ENCODE results near the gene SENP5. TPM values are rescaled to one million over a fixed set of nuclear protein-coding genes. Genes with fewer than 3 reads are reported as not detected.

The SENP5 gene
- total and polyA plus RNA-seq, 9 of the 15 experiments (the other 6 are each of a cell fraction or from before 2014, with no cell fraction given), result 18.3 to 59.7 (median 35.8) TPM

GRCh38 chr3:196948442-196949284 lies 80.9 kb downstream of the SENP5 start:
- intact Hi-C loops (cut with micrococcal nuclease), result loop anchor here (10.0 kb wide), 2 partner anchors 234 to 424 kb away; partner anchors contain the start of genes CEP19 and PIGX
- H3K79me2 ChIP-seq (ENCODE audit: control insufficient read depth, insufficient read depth, low read length), result peaks cover 14% of the 10 kb centered on the region
- H3K4me3 ChIP-seq, result no peak overlapping the region
- no TSS peak for BruUV-seq (replicated peaks)
- peak overlapping the region; percentile 80 for H2AFZ ChIP-seq (ENCODE audit: low read depth, low read length)
- ATAC-seq (peak; percentile 95), FAIRE-seq (peak; percentile 78), DNase-seq (ENCODE audit: extremely low read depth in 1 of 4, low spot score in 3 of 4) (peak; percentile 42 to 71 (median 58))
- H3K4me1 ChIP-seq (replicated peaks in 1 of 2; ENCODE audit: control insufficient read depth in 2 of 2, insufficient read depth in 2 of 2, low read length in 2 of 2), result peaks cover under 1 to 19% of the 10 kb centered on the region in 2 experiments; a peak in 4 of 5 replicates
- H3K36me3 ChIP-seq (ENCODE audit: control insufficient read depth, insufficient read depth, low read length), result peaks cover 8% of the 10 kb centered on the region; the same call in 1 of the 3 replicates
- no peak overlapping the region for H3K4me2 ChIP-seq (ENCODE audit: insufficient read depth, low read length)
- ChIA-PET CTCF (ENCODE audit: low intra/inter-chr PET ratio) (no interaction called here), POLR2A (interaction anchor here (0.5 to 0.8 kb wide), 4 partner anchors 9 to 630 kb away, joined by 3 to 4 read pairs (median 3); partner anchors contain the start of gene DYNLT2B)
- peaks cover 2 to 4% of the 10 kb centered on the region in 2 experiments; a peak in 1 of 5 replicates for H3K27me3 ChIP-seq (ENCODE audit: control insufficient read depth in 2 of 2, insufficient read depth in 2 of 2, low read length in 2 of 2)
- H3K9ac ChIP-seq (ENCODE audit: insufficient read depth in 1 of 2, low read depth in 2 of 2, low read length in 2 of 2), result peak overlapping the region in 1 of 2 experiments; percentile 28; a peak in 2 of 4 replicates
- no peaks in the 10 kb centered on the region for H3K9me3 ChIP-seq (replicated peaks; ENCODE audit: control insufficient read depth, insufficient read depth, low read depth, low read length)
- WGBS (ENCODE audit: insufficient coverage, low coverage, missing lambda C conversion rate), result 36% methylated on average over 17 of the region's 22 CpGs
- H3K9me1 ChIP-seq (ENCODE audit: control insufficient read depth, insufficient read depth, low read length), result no peaks in the 10 kb centered on the region
- no peaks in the 10 kb centered on the region for H4K20me1 ChIP-seq (replicated peaks; ENCODE audit: control insufficient read depth, insufficient read depth, low read length)
- in situ Hi-C loops (cut with MboI), result no loop called here
- H3K27ac ChIP-seq (ENCODE audit: extremely low read depth, low read depth, low read length), result no peak overlapping the region
- TF ChIP-seq ZFP1 (CRISPR knock-in tag; IDR thresholded peaks at IDR 0.05) (no peak), NCOA4 (IDR thresholded peaks at IDR 0.05; ENCODE audit: partially characterized antibody) (no peak), GATA2 (CRISPR knock-in tag; IDR thresholded peaks at IDR 0.05) (no peak), ATF1 (CRISPR knock-in tag; IDR thresholded peaks at IDR 0.05) (no peak), ATF1 (tag; IDR thresholded peaks at IDR 0.05) (no peak), ZBTB1 (CRISPR knock-in tag; IDR thresholded peaks at IDR 0.05; ENCODE audit: borderline replicate concordance, low read depth) (no peak), GTF2B (IDR thresholded peaks at IDR 0.05; ENCODE audit: extremely low read depth, insufficient read length) (no peak), ELF4 (CRISPR knock-in tag; IDR thresholded peaks at IDR 0.05) (no peak), ZNF511 (CRISPR knock-in tag; IDR thresholded peaks at IDR 0.05) (no peak), NELFE (IDR thresholded peaks at IDR 0.05; ENCODE audit: insufficient read depth, insufficient read length) (no peak), ZNF740 (CRISPR knock-in tag; IDR thresholded peaks at IDR 0.05) (0 out of 2 replicates have a peak, but pooled peaks have one; percentile 26), ZNF740 (tag; IDR thresholded peaks at IDR 0.05) (no peak), ETV6 (IDR thresholded peaks at IDR 0.05; ENCODE audit: borderline replicate concordance in 1 of 2, low read depth in 2 of 2, low read length in 1 of 2) (0 out of 4 replicates have a peak, but pooled peaks of 1 of the 2 experiments have one; percentile 33), ETV6 (CRISPR knock-in tag; IDR thresholded peaks at IDR 0.05; ENCODE audit: borderline replicate concordance) (no peak)
- TF ChIP-seq, protein P1, sequence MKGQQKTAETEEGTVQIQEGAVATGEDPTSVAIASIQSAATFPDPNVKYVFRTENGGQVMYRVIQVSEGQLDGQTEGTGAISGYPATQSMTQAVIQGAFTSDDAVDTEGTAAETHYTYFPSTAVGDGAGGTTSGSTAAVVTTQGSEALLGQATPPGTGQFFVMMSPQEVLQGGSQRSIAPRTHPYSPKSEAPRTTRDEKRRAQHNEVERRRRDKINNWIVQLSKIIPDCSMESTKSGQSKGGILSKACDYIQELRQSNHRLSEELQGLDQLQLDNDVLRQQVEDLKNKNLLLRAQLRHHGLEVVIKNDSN (CRISPR knock-in tag; IDR thresholded peaks at IDR 0.05), result no peak
- TF ChIP-seq, protein P2, sequence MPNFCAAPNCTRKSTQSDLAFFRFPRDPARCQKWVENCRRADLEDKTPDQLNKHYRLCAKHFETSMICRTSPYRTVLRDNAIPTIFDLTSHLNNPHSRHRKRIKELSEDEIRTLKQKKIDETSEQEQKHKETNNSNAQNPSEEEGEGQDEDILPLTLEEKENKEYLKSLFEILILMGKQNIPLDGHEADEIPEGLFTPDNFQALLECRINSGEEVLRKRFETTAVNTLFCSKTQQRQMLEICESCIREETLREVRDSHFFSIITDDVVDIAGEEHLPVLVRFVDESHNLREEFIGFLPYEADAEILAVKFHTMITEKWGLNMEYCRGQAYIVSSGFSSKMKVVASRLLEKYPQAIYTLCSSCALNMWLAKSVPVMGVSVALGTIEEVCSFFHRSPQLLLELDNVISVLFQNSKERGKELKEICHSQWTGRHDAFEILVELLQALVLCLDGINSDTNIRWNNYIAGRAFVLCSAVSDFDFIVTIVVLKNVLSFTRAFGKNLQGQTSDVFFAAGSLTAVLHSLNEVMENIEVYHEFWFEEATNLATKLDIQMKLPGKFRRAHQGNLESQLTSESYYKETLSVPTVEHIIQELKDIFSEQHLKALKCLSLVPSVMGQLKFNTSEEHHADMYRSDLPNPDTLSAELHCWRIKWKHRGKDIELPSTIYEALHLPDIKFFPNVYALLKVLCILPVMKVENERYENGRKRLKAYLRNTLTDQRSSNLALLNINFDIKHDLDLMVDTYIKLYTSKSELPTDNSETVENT (CRISPR knock-in tag; IDR thresholded peaks at IDR 0.05), result no peak

All from K562 (cell line).